Tibial artery (tissue), 4 donors: ENCODE results near the gene CIITA.

Experiments
- DNase-seq, 2 donors: peaks; one replicate each; pipeline ENCODE4 v3.0.0-alpha.2; 2019
- H3K27ac ChIP-seq, 2 donors: fragments of 200-600 bp; sonication (generic) in 1 of 2; 1 replicate in 1 of 2; 2 replicates in 1 of 2; pipeline ENCODE4 v1.5.1; 2018 to 2019; ENCODE audit warnings: mild to moderate bottlenecking in 1 of 2
- H3K27me3 ChIP-seq, 2 donors: fragments of 200-600 bp; sonication (generic) in 1 of 2; one replicate each; pipeline versions ENCODE4 v1.5.1 to v1.6.0; 2016 to 2019
- H3K36me3 ChIP-seq, 3 donors: fragments of 200-600 bp; sonication (generic) in 2 of 3; one replicate each; pipeline ENCODE4 v1.5.1; 2016 to 2019; ENCODE audit warnings: mild to moderate bottlenecking in 2 of 3
- H3K4me1 ChIP-seq, 4 donors: fragments of 200-600 bp; sonication (generic) in 2 of 4; 1 replicate in 3 of 4; 2 replicates in 1 of 4; pipeline ENCODE4 v1.5.1; 2016 to 2019
- H3K4me3 ChIP-seq, 2 donors: fragments of 200-600 bp; sonication (generic) in 1 of 2; 1 replicate in 1 of 2; 2 replicates in 1 of 2; pipeline ENCODE4 v1.5.1; 2018 to 2019; ENCODE audit warnings: mild to moderate bottlenecking in 2 of 2
- H3K9me3 ChIP-seq, 3 donors: fragments of 200-600 bp; sonication (generic) in 1 of 3; one replicate each; pipeline ENCODE4 v1.5.1; 2016 to 2019
- intact Hi-C: fragments of 100-400 bp; cut with DNase I; formaldehyde crosslinking; loops from one replicate; pipeline ENCODE4 v1.15.0; 2023; ENCODE audit warnings: low total_unique reads
- TF ChIP-seq, protein P1 (sequence below), 2 experiments: fragments of 200-600 bp in 1 of 2; fragments of 450-650 bp in 1 of 2; IDR thresholded peaks; one replicate each; pipeline ENCODE4 v1.5.1; 2017 to 2019; ENCODE audit warnings: antibody characterized with exemption in 2 of 2, mild to moderate bottlenecking in 1 of 2, moderate library complexity in 1 of 2

Gene CIITA

DNA sequence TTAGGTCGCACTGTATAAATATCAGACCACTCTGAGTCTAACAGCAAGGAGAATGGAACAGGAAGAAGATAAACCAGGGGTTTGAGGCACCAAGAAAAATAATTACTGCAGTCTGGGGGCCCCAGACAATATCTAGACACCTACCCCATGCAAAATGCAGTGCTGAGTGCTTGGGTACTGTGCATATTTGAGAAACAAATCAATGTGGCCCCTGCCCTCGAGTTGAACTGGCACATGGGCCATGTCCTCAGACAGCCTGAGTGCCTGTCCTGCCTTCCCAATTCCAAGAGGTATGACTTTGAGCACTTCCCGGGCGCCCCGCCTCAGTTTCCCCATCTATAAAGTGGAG is 6.2 kb upstream of the CIITA start:
- intact Hi-C loops, result no loop called here
- H3K36me3 ChIP-seq, result no peaks in the 10 kb centered on the region
- peaks cover 0 to 36% of the 10 kb centered on the region in 2 donors for H3K27me3 ChIP-seq
- peaks cover 0 to 5% (median 0%) of the 10 kb centered on the region in 4 donors for H3K4me1 ChIP-seq
- TF ChIP-seq, protein P1, sequence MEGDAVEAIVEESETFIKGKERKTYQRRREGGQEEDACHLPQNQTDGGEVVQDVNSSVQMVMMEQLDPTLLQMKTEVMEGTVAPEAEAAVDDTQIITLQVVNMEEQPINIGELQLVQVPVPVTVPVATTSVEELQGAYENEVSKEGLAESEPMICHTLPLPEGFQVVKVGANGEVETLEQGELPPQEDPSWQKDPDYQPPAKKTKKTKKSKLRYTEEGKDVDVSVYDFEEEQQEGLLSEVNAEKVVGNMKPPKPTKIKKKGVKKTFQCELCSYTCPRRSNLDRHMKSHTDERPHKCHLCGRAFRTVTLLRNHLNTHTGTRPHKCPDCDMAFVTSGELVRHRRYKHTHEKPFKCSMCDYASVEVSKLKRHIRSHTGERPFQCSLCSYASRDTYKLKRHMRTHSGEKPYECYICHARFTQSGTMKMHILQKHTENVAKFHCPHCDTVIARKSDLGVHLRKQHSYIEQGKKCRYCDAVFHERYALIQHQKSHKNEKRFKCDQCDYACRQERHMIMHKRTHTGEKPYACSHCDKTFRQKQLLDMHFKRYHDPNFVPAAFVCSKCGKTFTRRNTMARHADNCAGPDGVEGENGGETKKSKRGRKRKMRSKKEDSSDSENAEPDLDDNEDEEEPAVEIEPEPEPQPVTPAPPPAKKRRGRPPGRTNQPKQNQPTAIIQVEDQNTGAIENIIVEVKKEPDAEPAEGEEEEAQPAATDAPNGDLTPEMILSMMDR (IDR thresholded peaks at IDR 0.05), result no peak
- H3K9me3 ChIP-seq, result no peaks in the 10 kb centered on the region
- no peak overlapping the region for H3K4me3 ChIP-seq
- no peak for DNase-seq
- no peak overlapping the region for H3K27ac ChIP-seq

DNA sequence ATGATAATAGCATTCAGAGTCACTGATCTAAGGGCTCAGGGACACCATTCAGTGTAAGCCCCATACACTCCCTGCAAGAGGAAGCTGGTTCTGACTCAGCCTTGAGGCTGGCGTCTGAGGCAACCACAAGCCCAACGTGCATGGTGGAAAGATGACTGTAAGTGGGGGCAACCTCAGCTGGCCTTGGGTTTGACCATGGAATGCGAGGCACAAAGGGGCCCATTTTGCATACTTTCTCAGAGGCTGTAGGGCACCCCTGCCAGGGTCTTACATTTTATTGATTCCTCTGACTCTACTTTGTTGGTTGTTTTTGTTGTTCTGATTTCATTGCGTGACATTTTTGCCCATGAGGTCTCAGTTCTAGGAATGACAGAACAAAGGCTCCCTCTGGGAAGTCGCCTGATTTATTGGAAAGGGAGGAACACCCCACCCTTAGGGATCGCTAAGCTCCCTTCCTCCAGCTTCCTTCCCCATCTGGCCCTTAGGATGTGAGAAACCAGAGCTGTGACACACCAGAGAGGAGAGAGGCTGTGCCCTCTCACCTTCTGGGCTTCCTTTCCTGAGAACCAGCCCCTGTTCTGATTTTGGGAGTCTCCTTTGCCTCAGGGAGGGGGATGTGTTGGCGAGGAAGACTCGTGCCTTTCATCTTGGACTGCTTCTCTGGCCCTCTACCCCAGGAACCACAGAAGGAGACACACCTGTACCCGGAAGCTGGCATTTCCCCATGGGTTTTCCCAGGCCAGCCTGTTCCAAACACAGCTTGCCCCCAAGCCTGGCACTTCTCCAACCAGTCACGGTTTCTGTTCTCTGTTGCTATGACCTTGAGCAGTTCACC is 5.6 kb upstream of the CIITA start:
- peaks cover 0 to 34% of the 10 kb centered on the region in 2 donors for H3K27me3 ChIP-seq
- intact Hi-C loops, result no loop called here
- H3K36me3 ChIP-seq, result no peaks in the 10 kb centered on the region
- TF ChIP-seq, protein P1 (IDR thresholded peaks at IDR 0.05), result no peak
- H3K27ac ChIP-seq, result no peak overlapping the region
- H3K4me1 ChIP-seq, result peaks cover 0 to 5% (median 0%) of the 10 kb centered on the region in 4 donors
- no peak overlapping the region for H3K4me3 ChIP-seq
- DNase-seq, result peak; percentile 43 to 72
- H3K9me3 ChIP-seq, result no peaks in the 10 kb centered on the region

DNA sequence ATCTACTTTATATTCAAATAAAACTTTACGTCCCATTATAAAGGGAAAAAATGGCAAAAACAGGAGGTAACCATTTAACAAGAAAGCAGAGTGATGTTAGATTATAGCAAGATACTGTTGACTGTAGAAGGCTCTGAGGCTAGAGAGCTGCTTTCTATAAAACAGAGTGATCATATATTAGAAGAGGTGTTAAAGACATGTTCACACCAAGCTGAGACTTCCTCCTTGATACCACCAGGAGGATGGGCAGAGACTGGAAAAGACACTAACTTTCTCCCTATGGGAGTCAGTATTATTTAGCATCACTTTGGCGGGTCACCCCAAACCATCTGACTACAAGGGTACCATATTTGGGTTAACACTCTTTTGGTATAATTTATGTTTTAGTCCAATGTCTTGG is 687 bp upstream of the CIITA start:
- TF ChIP-seq, protein P1 (IDR thresholded peaks at IDR 0.05), result no peak
- no peak overlapping the region for H3K4me3 ChIP-seq

GRCh38 chr16:10877472-10877946 is 507 bp downstream of the CIITA start:
- peak in 1 of 2 donors; percentile 32 for DNase-seq
- Histone ChIP-seq H3K27me3 (peaks cover 0 to 62% of the 10 kb centered on the region in 2 donors), H3K9me3 (no peaks in the 10 kb centered on the region), H3K27ac (no peak overlapping the region), H3K4me1 (peaks cover 0 to 24% (median 14%) of the 10 kb centered on the region in 4 donors), H3K36me3 (no peaks in the 10 kb centered on the region), H3K4me3 (peak overlapping the region; percentile 8 to 51)
- intact Hi-C loops, result no loop called here
- TF ChIP-seq, protein P1 (IDR thresholded peaks at IDR 0.05), result no peak

More for the DNA sequence above, 687 bp upstream of the CIITA start:
- Histone ChIP-seq H3K27ac (no peak overlapping the region), H3K4me1 (peaks cover 0 to 24% (median 14%) of the 10 kb centered on the region in 4 donors), H3K9me3 (no peaks in the 10 kb centered on the region), H3K27me3 (peaks cover 0 to 62% of the 10 kb centered on the region in 2 donors), H3K36me3 (no peaks in the 10 kb centered on the region)
- intact Hi-C loops, result no loop called here
- no peak for DNase-seq

- Histone ChIP-seq H3K27me3 (peaks cover 0 to 70% of the 10 kb centered on the region in 2 donors), H3K36me3 (no peaks in the 10 kb centered on the region), H3K27ac (peak overlapping the region in 1 of 2 donors; percentile 43), H3K4me1 (peaks cover 0 to 24% (median 14%) of the 10 kb centered on the region in 4 donors), H3K4me3 (peak overlapping the region; percentile 51 to 66), H3K9me3 (no peaks in the 10 kb centered on the region)
- TF ChIP-seq, protein P1 (IDR thresholded peaks at IDR 0.05), result no peak
- intact Hi-C loops, result no loop called here
- no peak for DNase-seq
These were observed 1.3 kb downstream of the CIITA start for GRCh38 chr16:10878328-10878643.
